ENCODE data around the gene SWI5. TPM values are rescaled to one million over a fixed set of nuclear protein-coding genes. Genes with fewer than 3 reads are reported as not detected.

The SWI5 gene
- total RNA-seq, 1 experiment from 2014 or later, result 42.3 TPM

- no peaks in the 10 kb centered on the region for H3K9me3 ChIP-seq
- no peak overlapping the region for H3K4me3 ChIP-seq
- H3K27me3 ChIP-seq, result no peaks in the 10 kb centered on the region
- DNase-seq, result no peak
- no peaks in the 10 kb centered on the region for H3K36me3 ChIP-seq
Measured at GRCh38 chr9:128294142-128294541, 18.1 kb downstream of the SWI5 start.

- DNase-seq, result no peak
- no peaks in the 10 kb centered on the region for H3K36me3 ChIP-seq
- H3K9me3 ChIP-seq, result no peaks in the 10 kb centered on the region
- no peaks in the 10 kb centered on the region for H3K27me3 ChIP-seq
- no peak overlapping the region for H3K4me3 ChIP-seq
Measured at GRCh38 chr9:128296340-128297220, 20.5 kb downstream of the SWI5 start.

GRCh38 chr9:128297221-128297773 lies 21.2 kb downstream of the SWI5 start:
- H3K9me3 ChIP-seq, result no peaks in the 10 kb centered on the region
- no peak overlapping the region for H3K4me3 ChIP-seq
- no peaks in the 10 kb centered on the region for H3K27me3 ChIP-seq
- DNase-seq, result no peak
- no peaks in the 10 kb centered on the region for H3K36me3 ChIP-seq

GRCh38 chr9:128298535-128299482 lies 22.7 kb downstream of the SWI5 start:
- no peaks in the 10 kb centered on the region for H3K27me3 ChIP-seq
- no peaks in the 10 kb centered on the region for H3K9me3 ChIP-seq
- no peak for DNase-seq
- H3K4me3 ChIP-seq, result no peak overlapping the region
- no peaks in the 10 kb centered on the region for H3K36me3 ChIP-seq

GRCh38 chr9:128304136-128304970 lies 28.3 kb downstream of the SWI5 start:
- peaks cover 4% of the 10 kb centered on the region for H3K36me3 ChIP-seq
- no peaks in the 10 kb centered on the region for H3K27me3 ChIP-seq
- DNase-seq, result no peak
- H3K9me3 ChIP-seq, result no peaks in the 10 kb centered on the region
- H3K4me3 ChIP-seq, result no peak overlapping the region

- Histone ChIP-seq H3K27me3 (no peaks in the 10 kb centered on the region), H3K36me3 (peaks cover 10% of the 10 kb centered on the region), H3K9me3 (no peaks in the 10 kb centered on the region), H3K4me3 (no peak overlapping the region)
- no peak for DNase-seq
Measured at GRCh38 chr9:128304971-128305288, 28.9 kb downstream of the SWI5 start.

- DNase-seq, result no peak
- no peaks in the 10 kb centered on the region for H3K27me3 ChIP-seq
- H3K9me3 ChIP-seq, result no peaks in the 10 kb centered on the region
- H3K36me3 ChIP-seq, result peaks cover 17% of the 10 kb centered on the region
- H3K4me3 ChIP-seq, result no peak overlapping the region
Measured at GRCh38 chr9:128309551-128309950, 33.5 kb downstream of the SWI5 start.

- DNase-seq, result no peak
- Histone ChIP-seq H3K9me3 (no peaks in the 10 kb centered on the region), H3K4me3 (no peak overlapping the region), H3K36me3 (peaks cover 24% of the 10 kb centered on the region), H3K27me3 (no peaks in the 10 kb centered on the region)
Measured at GRCh38 chr9:128310461-128310860, 34.4 kb downstream of the SWI5 start.

GRCh38 chr9:128314697-128315096 lies 38.6 kb downstream of the SWI5 start:
- H3K9me3 ChIP-seq, result no peaks in the 10 kb centered on the region
- DNase-seq, result no peak
- no peak overlapping the region for H3K4me3 ChIP-seq
- no peaks in the 10 kb centered on the region for H3K27me3 ChIP-seq
- peaks cover 37% of the 10 kb centered on the region for H3K36me3 ChIP-seq

- H3K9me3 ChIP-seq, result no peaks in the 10 kb centered on the region
- no peak overlapping the region for H3K4me3 ChIP-seq
- DNase-seq, result no peak
- peaks cover 42% of the 10 kb centered on the region for H3K36me3 ChIP-seq
- no peaks in the 10 kb centered on the region for H3K27me3 ChIP-seq
Measured at GRCh38 chr9:128316421-128316820, 40.3 kb downstream of the SWI5 start.

GRCh38 chr9:128317629-128318028 lies 41.6 kb downstream of the SWI5 start:
- H3K4me3 ChIP-seq, result no peak overlapping the region
- peaks cover 43% of the 10 kb centered on the region for H3K36me3 ChIP-seq
- no peaks in the 10 kb centered on the region for H3K9me3 ChIP-seq
- no peak for DNase-seq
- no peaks in the 10 kb centered on the region for H3K27me3 ChIP-seq

- H3K4me3 ChIP-seq, result peak overlapping the region; percentile 84
- no peaks in the 10 kb centered on the region for H3K27me3 ChIP-seq
- peaks cover 49% of the 10 kb centered on the region for H3K36me3 ChIP-seq
- DNase-seq, result no peak
- H3K9me3 ChIP-seq, result no peaks in the 10 kb centered on the region
Measured at GRCh38 chr9:128321343-128321742, 45.3 kb downstream of the SWI5 start.

GRCh38 chr9:128321879-128322403 lies 45.9 kb downstream of the SWI5 start:
- H3K27me3 ChIP-seq, result no peaks in the 10 kb centered on the region
- peak overlapping the region; percentile 84 for H3K4me3 ChIP-seq
- no peaks in the 10 kb centered on the region for H3K9me3 ChIP-seq
- H3K36me3 ChIP-seq, result peaks cover 45% of the 10 kb centered on the region
- DNase-seq, result no peak

- Histone ChIP-seq H3K27me3 (no peaks in the 10 kb centered on the region), H3K36me3 (peaks cover 43% of the 10 kb centered on the region), H3K9me3 (no peaks in the 10 kb centered on the region), H3K4me3 (peak within 1 kb of the TSS; percentile 84)
- DNase-seq, result peak; percentile 92
Measured at GRCh38 chr9:128322404-128323211, 46.5 kb downstream of the SWI5 start, which contains the start of the genes COQ4 and TRUB2. Gene COQ4, plus strand, starts transcription at chr9:128322839. Its CDS starts 20 bp downstream, at chr9:128322859. Gene TRUB2, minus strand, starts transcription at chr9:128322447. Its CDS starts 39 bp downstream, at chr9:128322408.

- Histone ChIP-seq H3K9me3 (no peaks in the 10 kb centered on the region), H3K27me3 (no peaks in the 10 kb centered on the region), H3K4me3 (peak overlapping the region; percentile 84), H3K36me3 (peaks cover 38% of the 10 kb centered on the region)
- no peak for DNase-seq
Measured at GRCh38 chr9:128323212-128323730, 47.2 kb downstream of the SWI5 start.

Data from MG63 (cell line).